HCT116 (cell line): Measurements from ENCODE around the gene KDSR. TPM values are rescaled to one million over a fixed set of nuclear protein-coding genes. Genes with fewer than 3 reads are reported as not detected.

Experiments used
- ATAC-seq: fragments of 200-7000 bp; cut with Tn5 transposase; 2 replicates; pipeline ENCODE4 v1.9.1; 2020; ENCODE audit warnings: mild to moderate bottlenecking, moderate library complexity
- BruUV-seq: library from RNA; stranded (reverse); fragments of 400-500 nt; replicated peaks from 2 replicates; lab custom pipeline; 2021; lab: Mats Ljungman, UMichigan
- CTCF ChIA-PET: fragments of 300-600 bp; sonication (Branson Sonifier 250); formaldehyde crosslinking; loops from one replicate; lab custom pipeline; 2021; ENCODE audit warnings: antibody characterized with exemption; lab: Charles Lee
- POLR2A ChIA-PET: fragments of 300-600, 350-600 bp; sonication (Branson Sonifier 250); formaldehyde crosslinking; loops from one replicate; lab custom pipeline; 2021; ENCODE audit warnings: antibody characterized with exemption; lab: Charles Lee
- RAD21 ChIA-PET, 2 experiments: fragments of 300-600 bp; sonication (Branson Sonifier 250); formaldehyde crosslinking; loops; one replicate each; lab custom pipeline; 2023; ENCODE audit warnings: low total read pairs in 2 of 2; ENCODE audit not compliant: uncharacterized antibody in 2 of 2, unreplicated experiment in 2 of 2, low non-redundant PET in 1 of 2; lab: Charles Lee
- DNase-seq: peaks from one replicate; pipeline ENCODE4 v3.0.0-alpha.2; 2010; ENCODE audit warnings: low read depth, low spot score
- H2AFZ ChIP-seq: fragments of 200-600 bp; shearing (Covaris generic), sonication (generic); 2 replicates; pipeline ENCODE4 v1.6.1; 2017; ENCODE audit warnings: low read depth, mixed run types, mixed read lengths, antibody characterized with exemption, low read length; ENCODE audit not compliant: poor library complexity, severe bottlenecking
- H3K27ac ChIP-seq: 2 replicates; pipeline ENCODE4 v1.5.1; 2012; ENCODE audit warnings: low read depth, low read length
- H3K27me3 ChIP-seq: fragments of 200-600 bp; sonication (generic); 2 replicates; pipeline ENCODE4 v1.6.1; 2016; ENCODE audit warnings: mixed run types, low read length, mixed read lengths; ENCODE audit not compliant: insufficient read depth
- H3K36me3 ChIP-seq, 2 experiments: fragments of 200-500 bp in 1 of 2; fragments of 200-600 bp in 1 of 2; sonication (Bioruptor generic) in 1 of 2; sonication (generic) in 1 of 2; 2 replicates each; pipeline versions ENCODE4 v1.5.1 to v1.6.1; 2014 to 2016; ENCODE audit warnings: low read length in 2 of 2, inconsistent platforms in 1 of 2, mixed read lengths in 1 of 2, mixed run types in 1 of 2; ENCODE audit not compliant: insufficient read depth in 2 of 2, control insufficient read depth in 1 of 2
- H3K4me1 ChIP-seq, 2 experiments: fragments of 200-600 bp in 1 of 2; sonication (generic) in 1 of 2; 2 replicates each; pipeline versions ENCODE4 v1.5.1 to v1.6.1; 2012 to 2017; ENCODE audit warnings: low read length in 2 of 2, inconsistent platforms in 1 of 2, mild to moderate bottlenecking in 1 of 2, mixed read lengths in 1 of 2, mixed run types in 1 of 2, moderate library complexity in 1 of 2; ENCODE audit not compliant: insufficient read depth in 2 of 2, control insufficient read depth in 1 of 2
- H3K4me2 ChIP-seq: fragments of 200-600 bp; sonication (generic); 2 replicates; pipeline ENCODE4 v1.6.1; 2017; ENCODE audit warnings: mixed run types, low read length, mixed read lengths
- H3K4me3 ChIP-seq, 2 experiments: fragments of 200-600 bp in 1 of 2; sonication (generic) in 1 of 2; replicated peaks in 1 of 2; 2 replicates each; pipeline ENCODE4 v1.5.1; 2011 to 2016; ENCODE audit warnings: low read length in 2 of 2, control low read depth in 1 of 2, low read depth in 1 of 2, mild to moderate bottlenecking in 1 of 2, mixed read lengths in 1 of 2, mixed run types in 1 of 2
- H3K79me2 ChIP-seq: fragments of 200-600 bp; sonication (generic); 2 replicates; pipeline ENCODE4 v1.6.1; 2017; ENCODE audit warnings: mild to moderate bottlenecking, mixed run types, low read length, moderate library complexity, mixed read lengths; ENCODE audit not compliant: insufficient read depth
- H3K9ac ChIP-seq: fragments of 200-600 bp; sonication (generic); 2 replicates; pipeline ENCODE4 v1.6.1; 2016; ENCODE audit warnings: low read length, mixed read lengths
- H3K9me2 ChIP-seq: fragments of 200-600 bp; sonication (generic), shearing (Covaris generic); 2 replicates; pipeline ENCODE4 v1.6.1; 2017; ENCODE audit warnings: mixed run types, mild to moderate bottlenecking, moderate library complexity; ENCODE audit not compliant: insufficient read depth
- H3K9me3 ChIP-seq, 2 experiments: fragments of 200-500 bp in 1 of 2; fragments of 200-600 bp in 1 of 2; sonication (Bioruptor generic) in 1 of 2; sonication (generic) in 1 of 2; 2 replicates each; pipeline ENCODE4 v1.6.1; 2014 to 2017; ENCODE audit warnings: low read length in 2 of 2, mixed read lengths in 2 of 2, inconsistent platforms in 1 of 2, low read depth in 1 of 2, mild to moderate bottlenecking in 1 of 2, mixed run types in 1 of 2, moderate library complexity in 1 of 2; ENCODE audit not compliant: control insufficient read depth in 1 of 2, insufficient read depth in 1 of 2
- H4K20me1 ChIP-seq: fragments of 200-600 bp; sonication (generic), shearing (Covaris generic); 2 replicates; pipeline ENCODE4 v1.6.1; 2017; ENCODE audit warnings: mixed run types, mild to moderate bottlenecking, moderate library complexity; ENCODE audit not compliant: insufficient read depth
- CBX3 ChIP-seq: IDR thresholded peaks from 2 replicates; pipeline ENCODE4 v1.6.1; 2012; ENCODE audit warnings: low read depth
- CEBPB ChIP-seq: IDR thresholded peaks from 2 replicates; pipeline ENCODE4 v1.6.1; 2012; ENCODE audit warnings: low read depth
- EGR1 ChIP-seq: IDR thresholded peaks from 2 replicates; pipeline ENCODE4 v1.6.1; 2012; ENCODE audit warnings: low read depth
- ELF1 ChIP-seq: IDR thresholded peaks from 2 replicates; pipeline ENCODE4 v1.6.1; 2012; ENCODE audit warnings: low read depth, borderline replicate concordance
- EZH2 ChIP-seq: fragments of 200-600 bp; sonication (generic); IDR thresholded peaks from 2 replicates; pipeline ENCODE4 v1.6.1; 2017; ENCODE audit warnings: antibody characterized with exemption, mixed run types
- EZH2phosphoT487 ChIP-seq: fragments of 200-600 bp; IDR thresholded peaks from 2 replicates; pipeline ENCODE4 v1.6.1; 2018; ENCODE audit warnings: antibody characterized with exemption, borderline replicate concordance
- FOSL1 ChIP-seq: IDR thresholded peaks from 2 replicates; pipeline ENCODE4 v1.6.1; 2012; ENCODE audit warnings: low read depth
- JUND ChIP-seq: IDR thresholded peaks from 2 replicates; pipeline ENCODE4 v1.6.1; 2012
- POLR2A ChIP-seq: IDR thresholded peaks from 2 replicates; pipeline ENCODE4 v1.7.0; 2011; ENCODE audit warnings: borderline replicate concordance; ENCODE audit not compliant: insufficient read depth, insufficient read length; ENCODE audit errors: extremely low read depth
- POLR2AphosphoS5 ChIP-seq: IDR thresholded peaks from 2 replicates; pipeline ENCODE4 v1.6.1; 2011; ENCODE audit warnings: mild to moderate bottlenecking, low read depth, low read length, moderate library complexity
- RAD21 ChIP-seq: IDR thresholded peaks from 2 replicates; pipeline ENCODE4 v1.6.1; 2012; ENCODE audit warnings: low read depth, mild to moderate bottlenecking
- SP1 ChIP-seq: IDR thresholded peaks from 2 replicates; pipeline ENCODE4 v1.6.1; 2012; ENCODE audit warnings: low read depth
- SRF ChIP-seq: IDR thresholded peaks from 2 replicates; pipeline ENCODE4 v1.6.1; 2012; ENCODE audit warnings: low read depth
- TCF7L2 ChIP-seq: IDR thresholded peaks from 2 replicates; pipeline ENCODE4 v1.7.0; 2011; ENCODE audit warnings: borderline replicate concordance, inconsistent platforms; ENCODE audit not compliant: insufficient read depth, insufficient read length; ENCODE audit errors: extremely low read depth
- ZFX ChIP-seq: fragments of 450-650 bp; IDR thresholded peaks from 2 replicates; pipeline ENCODE4 v1.6.1; 2017
- ZNF274 ChIP-seq: fragments of 200-500 bp; sonication (Bioruptor generic); IDR thresholded peaks from 2 replicates; pipeline ENCODE4 v1.6.1; 2014; ENCODE audit warnings: mild to moderate bottlenecking, low read depth, low read length, inconsistent platforms
- intact Hi-C: fragments of 100-400 bp; cut with micrococcal nuclease; formaldehyde crosslinking; loops from 2 replicates; pipeline ENCODE4 v1.10.0; 2022
- total RNA-seq: library from RNA; stranded (reverse); gene quantifications from one replicate; pipeline ENCODE4 v1.2.1, GENCODE V29; 2021; ENCODE audit not compliant: unreplicated experiment
- TF ChIP-seq, protein P1 (sequence below), 3 experiments: fragments of 200-600 bp in 1 of 3; sonication (generic) in 1 of 3; IDR thresholded peaks in 2 of 3; conservative IDR thresholded peaks in 1 of 3; 2 replicates each; pipeline ENCODE4 v1.5.1; 2012 to 2017; ENCODE audit warnings: low read depth in 2 of 3, low read length in 2 of 3, antibody characterized with exemption in 1 of 3, borderline replicate concordance in 1 of 3, control low read depth in 1 of 3, mild to moderate bottlenecking in 1 of 3, mixed read lengths in 1 of 3, mixed run types in 1 of 3, moderate library complexity in 1 of 3; ENCODE audit not compliant: insufficient read depth in 1 of 3
- TF ChIP-seq, protein P2 (sequence below): IDR thresholded peaks from 2 replicates; pipeline ENCODE4 v1.6.1; 2011; ENCODE audit warnings: mild to moderate bottlenecking, low read length, moderate library complexity; ENCODE audit not compliant: insufficient replicate concordance; ENCODE audit errors: extremely low read depth
- TF ChIP-seq, protein P3 (sequence below): IDR thresholded peaks from 2 replicates; pipeline ENCODE4 v1.6.1; 2012

KDSR gene
- total RNA-seq, 1 experiment from 2014 or later, result 68.6 TPM

DNA sequence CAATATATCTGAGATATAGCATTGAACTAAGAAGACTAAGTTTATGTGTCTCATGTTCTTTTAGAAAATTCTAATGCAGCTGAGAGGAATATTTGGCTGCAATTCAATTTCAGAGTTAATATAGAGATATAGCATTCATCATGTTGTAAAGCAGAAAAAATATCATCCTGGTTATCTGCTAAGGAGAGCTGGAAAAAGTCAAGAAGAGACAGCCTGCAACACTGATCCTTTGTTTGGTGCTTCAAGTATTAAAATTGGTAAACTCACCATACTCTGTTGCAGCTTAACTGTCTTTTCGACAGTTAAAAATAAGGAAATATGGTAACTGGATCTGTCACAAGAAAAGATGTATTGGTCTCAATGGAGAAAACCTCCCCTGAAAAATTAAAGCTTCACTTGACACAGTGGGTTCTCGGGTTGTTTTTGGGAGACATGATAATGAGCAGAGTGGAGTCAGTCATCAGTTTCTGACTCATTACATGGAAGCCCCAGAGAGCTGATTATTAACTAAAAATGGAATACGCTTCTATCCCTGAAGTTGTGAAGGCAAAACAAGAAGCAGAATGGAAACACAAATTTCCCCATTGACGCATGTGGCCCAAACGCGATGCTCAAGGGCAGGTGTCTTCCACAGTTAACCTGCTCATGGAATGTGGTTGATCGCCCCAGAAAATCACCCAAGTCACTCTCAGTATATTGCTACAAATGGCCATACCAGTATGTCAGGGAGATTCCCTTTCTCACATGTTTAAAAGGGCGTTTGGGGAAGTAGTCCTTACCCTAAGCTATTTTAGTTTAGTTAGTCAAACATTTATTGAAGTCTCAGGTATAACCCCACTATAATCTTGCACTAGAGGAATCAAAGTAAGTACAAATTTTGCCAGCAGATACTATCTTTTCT lies 55.6 kb downstream of the KDSR start:
- no peak overlapping the region for H2AFZ ChIP-seq
- TF ChIP-seq CEBPB (no peak), FOSL1 (no peak), EZH2 (no peak), EZH2phosphoT487 (no peak), TCF7L2 (no peak), RAD21 (no peak), POLR2A (no peak), ZFX (no peak), EGR1 (no peak), SP1 (no peak), JUND (no peak), ZNF274 (no peak), POLR2AphosphoS5 (no peak), CBX3 (no peak), SRF (no peak), ELF1 (no peak)
- TF ChIP-seq, protein P1, sequence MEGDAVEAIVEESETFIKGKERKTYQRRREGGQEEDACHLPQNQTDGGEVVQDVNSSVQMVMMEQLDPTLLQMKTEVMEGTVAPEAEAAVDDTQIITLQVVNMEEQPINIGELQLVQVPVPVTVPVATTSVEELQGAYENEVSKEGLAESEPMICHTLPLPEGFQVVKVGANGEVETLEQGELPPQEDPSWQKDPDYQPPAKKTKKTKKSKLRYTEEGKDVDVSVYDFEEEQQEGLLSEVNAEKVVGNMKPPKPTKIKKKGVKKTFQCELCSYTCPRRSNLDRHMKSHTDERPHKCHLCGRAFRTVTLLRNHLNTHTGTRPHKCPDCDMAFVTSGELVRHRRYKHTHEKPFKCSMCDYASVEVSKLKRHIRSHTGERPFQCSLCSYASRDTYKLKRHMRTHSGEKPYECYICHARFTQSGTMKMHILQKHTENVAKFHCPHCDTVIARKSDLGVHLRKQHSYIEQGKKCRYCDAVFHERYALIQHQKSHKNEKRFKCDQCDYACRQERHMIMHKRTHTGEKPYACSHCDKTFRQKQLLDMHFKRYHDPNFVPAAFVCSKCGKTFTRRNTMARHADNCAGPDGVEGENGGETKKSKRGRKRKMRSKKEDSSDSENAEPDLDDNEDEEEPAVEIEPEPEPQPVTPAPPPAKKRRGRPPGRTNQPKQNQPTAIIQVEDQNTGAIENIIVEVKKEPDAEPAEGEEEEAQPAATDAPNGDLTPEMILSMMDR (IDR thresholded peaks at IDR 0.05 in 2 of 3, conservative IDR thresholded peaks at IDR 0.05 in 1 of 3; ENCODE audit: borderline replicate concordance in 1 of 3, insufficient read depth in 1 of 3, low read depth in 2 of 3, low read length in 2 of 3), result no peak
- TF ChIP-seq, protein P2, sequence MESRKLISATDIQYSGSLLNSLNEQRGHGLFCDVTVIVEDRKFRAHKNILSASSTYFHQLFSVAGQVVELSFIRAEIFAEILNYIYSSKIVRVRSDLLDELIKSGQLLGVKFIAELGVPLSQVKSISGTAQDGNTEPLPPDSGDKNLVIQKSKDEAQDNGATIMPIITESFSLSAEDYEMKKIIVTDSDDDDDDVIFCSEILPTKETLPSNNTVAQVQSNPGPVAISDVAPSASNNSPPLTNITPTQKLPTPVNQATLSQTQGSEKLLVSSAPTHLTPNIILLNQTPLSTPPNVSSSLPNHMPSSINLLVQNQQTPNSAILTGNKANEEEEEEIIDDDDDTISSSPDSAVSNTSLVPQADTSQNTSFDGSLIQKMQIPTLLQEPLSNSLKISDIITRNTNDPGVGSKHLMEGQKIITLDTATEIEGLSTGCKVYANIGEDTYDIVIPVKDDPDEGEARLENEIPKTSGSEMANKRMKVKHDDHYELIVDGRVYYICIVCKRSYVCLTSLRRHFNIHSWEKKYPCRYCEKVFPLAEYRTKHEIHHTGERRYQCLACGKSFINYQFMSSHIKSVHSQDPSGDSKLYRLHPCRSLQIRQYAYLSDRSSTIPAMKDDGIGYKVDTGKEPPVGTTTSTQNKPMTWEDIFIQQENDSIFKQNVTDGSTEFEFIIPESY, result no peak
- TF ChIP-seq, protein P3, sequence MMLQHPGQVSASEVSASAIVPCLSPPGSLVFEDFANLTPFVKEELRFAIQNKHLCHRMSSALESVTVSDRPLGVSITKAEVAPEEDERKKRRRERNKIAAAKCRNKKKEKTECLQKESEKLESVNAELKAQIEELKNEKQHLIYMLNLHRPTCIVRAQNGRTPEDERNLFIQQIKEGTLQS, result no peak
- H3K9ac ChIP-seq, result no peak overlapping the region
- H3K36me3 ChIP-seq, result no peaks in the 10 kb centered on the region
- no peaks in the 10 kb centered on the region for H3K9me3 ChIP-seq
- no TSS peak for BruUV-seq
- H3K4me2 ChIP-seq, result no peak overlapping the region
- 0 out of 2 replicates have a peak, but pooled peaks cover 2% of the 10 kb centered on the region for H3K27me3 ChIP-seq
- H3K27ac ChIP-seq, result no peak overlapping the region
- ChIA-PET CTCF (no interaction called here), RAD21 (no interaction called here), POLR2A (no interaction called here)
- ATAC-seq, result no peak
- no peaks in the 10 kb centered on the region for H3K9me2 ChIP-seq
- intact Hi-C loops, result no loop called here
- no peak for DNase-seq
- no peak overlapping the region for H3K4me3 ChIP-seq
- H3K4me1 ChIP-seq, result no peaks in the 10 kb centered on the region
- H3K79me2 ChIP-seq, result no peaks in the 10 kb centered on the region
- H4K20me1 ChIP-seq, result no peaks in the 10 kb centered on the region
